Measurements from ENCODE around the gene PHF20. TPM values are rescaled to one million over a fixed set of nuclear protein-coding genes. Genes with fewer than 3 reads are reported as not detected.

PHF20 gene
- total RNA-seq, 1 donor from 2014 or later = 44.6 TPM

DNA sequence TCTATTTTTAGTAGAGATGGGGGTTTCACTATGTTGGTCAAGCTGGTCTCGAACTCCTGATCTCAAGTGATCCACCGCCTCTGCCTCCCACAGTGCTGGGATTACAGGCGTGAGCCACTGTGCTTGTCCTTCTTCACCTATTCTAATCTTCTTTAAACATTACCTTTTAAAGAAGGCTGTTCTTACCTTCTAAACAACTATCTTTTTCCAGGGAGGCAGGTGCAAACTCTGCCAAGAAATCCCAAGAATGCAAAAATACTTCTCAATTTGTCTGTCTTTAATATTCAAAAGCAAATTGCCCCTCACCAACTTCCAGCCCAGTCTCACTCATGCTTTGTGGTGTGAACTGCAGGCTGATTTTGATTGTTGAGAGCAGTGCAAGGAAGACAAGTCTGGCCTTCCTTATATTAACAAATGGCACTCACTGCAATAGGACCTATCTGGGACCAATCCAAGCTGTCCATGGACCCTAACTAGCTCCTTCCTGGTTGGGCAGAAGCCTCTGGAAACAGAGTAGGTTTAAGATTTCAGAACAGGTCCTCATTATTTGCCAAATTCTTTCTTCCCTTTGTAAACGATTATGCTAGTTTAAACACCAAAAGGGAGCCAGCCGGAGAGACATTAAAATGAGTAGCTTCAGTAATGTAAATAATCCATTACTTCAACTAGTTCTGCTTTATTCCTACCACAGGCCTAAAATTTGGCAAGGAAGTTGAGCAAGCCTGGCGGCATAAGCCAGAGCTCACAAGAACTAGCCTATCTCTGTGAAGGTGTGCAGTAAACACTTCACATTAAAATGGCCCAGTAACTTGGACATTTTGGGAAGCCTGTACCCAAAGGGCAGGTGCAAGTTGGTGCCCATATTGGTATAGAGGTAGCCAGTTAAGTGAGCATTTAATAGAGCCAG, 180.9 kb downstream of the PHF20 start:
- Mint-ChIP-seq H3K27me3 (ENCODE audit: low read depth) (no peaks in the 10 kb centered on the region), H3K4me3 (ENCODE audit: unreplicated experiment) (peak overlapping the region; percentile 99), H3K36me3 (ENCODE audit: low read depth) (peaks cover under 1% of the 10 kb centered on the region), H3K4me1 (ENCODE audit: low read depth) (peaks cover 27% of the 10 kb centered on the region), H3K27ac (ENCODE audit: unreplicated experiment) (peak overlapping the region; percentile 99), H3K9me3 (ENCODE audit: low read depth) (no peaks in the 10 kb centered on the region)
- no peak for DNase-seq (ENCODE audit: low spot score)
- TF ChIP-seq, protein P1, sequence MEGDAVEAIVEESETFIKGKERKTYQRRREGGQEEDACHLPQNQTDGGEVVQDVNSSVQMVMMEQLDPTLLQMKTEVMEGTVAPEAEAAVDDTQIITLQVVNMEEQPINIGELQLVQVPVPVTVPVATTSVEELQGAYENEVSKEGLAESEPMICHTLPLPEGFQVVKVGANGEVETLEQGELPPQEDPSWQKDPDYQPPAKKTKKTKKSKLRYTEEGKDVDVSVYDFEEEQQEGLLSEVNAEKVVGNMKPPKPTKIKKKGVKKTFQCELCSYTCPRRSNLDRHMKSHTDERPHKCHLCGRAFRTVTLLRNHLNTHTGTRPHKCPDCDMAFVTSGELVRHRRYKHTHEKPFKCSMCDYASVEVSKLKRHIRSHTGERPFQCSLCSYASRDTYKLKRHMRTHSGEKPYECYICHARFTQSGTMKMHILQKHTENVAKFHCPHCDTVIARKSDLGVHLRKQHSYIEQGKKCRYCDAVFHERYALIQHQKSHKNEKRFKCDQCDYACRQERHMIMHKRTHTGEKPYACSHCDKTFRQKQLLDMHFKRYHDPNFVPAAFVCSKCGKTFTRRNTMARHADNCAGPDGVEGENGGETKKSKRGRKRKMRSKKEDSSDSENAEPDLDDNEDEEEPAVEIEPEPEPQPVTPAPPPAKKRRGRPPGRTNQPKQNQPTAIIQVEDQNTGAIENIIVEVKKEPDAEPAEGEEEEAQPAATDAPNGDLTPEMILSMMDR (IDR thresholded peaks at IDR 0.05) = no peak

DNA sequence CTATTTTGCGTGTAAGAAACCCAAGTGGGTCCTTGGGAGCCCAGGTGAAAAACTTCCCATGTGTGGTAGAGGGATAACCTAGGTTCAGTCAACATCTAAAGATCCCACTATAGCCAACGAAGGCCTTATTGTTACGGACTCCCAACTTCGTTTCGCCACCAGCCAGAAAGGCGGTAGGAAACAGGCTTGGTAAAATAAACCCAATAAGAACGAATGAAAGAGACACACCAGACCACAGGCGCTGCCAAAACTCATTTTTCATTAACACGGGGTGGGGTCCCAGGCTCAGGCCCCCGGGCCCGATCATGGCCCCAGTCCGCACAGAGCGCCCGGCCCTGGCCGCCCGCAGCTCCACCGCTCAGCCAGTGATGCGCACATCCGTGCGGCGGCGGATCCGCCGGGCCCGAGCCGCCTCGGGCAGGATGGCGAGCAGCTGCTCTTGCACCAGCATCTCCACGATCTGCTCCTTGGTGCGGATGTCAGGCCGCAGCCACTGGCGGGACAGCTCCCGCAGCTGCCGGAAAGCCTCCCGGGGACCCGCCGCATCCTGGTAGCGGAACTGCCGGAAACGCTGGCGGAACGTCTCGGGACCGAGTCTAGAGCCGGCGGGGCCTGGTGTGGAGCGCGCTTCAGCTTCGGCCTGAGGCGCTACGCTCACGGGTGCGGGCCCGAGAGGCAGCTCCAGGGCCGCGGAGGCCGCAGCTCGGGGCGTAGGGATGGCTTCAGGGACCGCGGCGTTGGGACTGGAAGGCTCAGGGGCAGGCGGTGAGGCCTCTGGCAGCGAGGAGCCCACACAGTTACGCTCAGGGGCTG, 181.8 kb downstream of the PHF20 start:
- Mint-ChIP-seq H3K27ac (ENCODE audit: unreplicated experiment) (peak overlapping the region; percentile 99), H3K4me1 (ENCODE audit: low read depth) (peaks cover 19% of the 10 kb centered on the region), H3K9me3 (ENCODE audit: low read depth) (no peaks in the 10 kb centered on the region), H3K27me3 (ENCODE audit: low read depth) (no peaks in the 10 kb centered on the region), H3K36me3 (ENCODE audit: low read depth) (no peaks in the 10 kb centered on the region), H3K4me3 (ENCODE audit: unreplicated experiment) (peak overlapping the region; percentile 99)
- DNase-seq (ENCODE audit: low spot score) = peak; percentile 95
- TF ChIP-seq, protein P1 (IDR thresholded peaks at IDR 0.05) = no peak

DNA sequence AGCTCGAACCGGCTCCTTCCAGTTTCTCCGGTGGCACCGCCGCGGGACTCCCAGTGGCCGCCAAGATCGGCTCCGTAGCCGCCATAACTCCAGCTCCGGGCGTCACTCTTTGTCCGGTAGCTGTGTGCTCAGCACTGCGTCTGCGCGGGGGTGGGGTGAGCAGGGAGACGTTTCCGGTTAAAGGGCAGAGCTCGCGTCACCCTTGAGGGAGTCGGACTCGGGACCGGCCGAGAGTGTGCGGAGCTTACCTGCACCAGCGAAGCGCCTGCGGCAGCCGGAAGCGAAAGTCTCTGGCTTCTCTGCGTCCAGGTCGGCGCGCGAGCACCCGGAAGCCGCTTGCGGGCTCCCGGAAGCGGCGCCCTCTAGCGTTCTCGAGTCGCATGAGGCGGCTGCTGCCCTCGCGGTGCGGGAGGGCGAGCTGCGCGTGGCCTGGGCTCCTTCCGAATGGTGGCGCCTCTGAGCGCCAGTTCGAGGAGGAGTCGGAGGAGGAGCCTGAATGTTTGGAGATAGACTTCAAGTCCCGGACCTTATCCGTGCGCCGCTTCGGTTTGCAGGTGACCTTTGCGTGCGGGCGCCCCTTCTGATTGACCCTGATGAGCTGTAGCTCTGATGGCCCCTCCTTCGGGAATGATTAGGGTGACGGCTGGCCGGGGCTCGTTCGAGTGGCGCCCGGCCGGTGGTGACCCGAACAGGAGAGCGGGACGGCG, 182.5 kb downstream of the PHF20 start, which contains the start of gene SCAND1:
Gene SCAND1 (minus strand): TSS at position 303 of the 707 bp plus-strand sequence. CDS start 218 bp downstream, at position 85.
- peaks cover 16% of the 10 kb centered on the region for H3K4me1 Mint-ChIP-seq (ENCODE audit: low read depth)
- H3K9me3 Mint-ChIP-seq (ENCODE audit: low read depth) = peaks cover 2% of the 10 kb centered on the region
- TF ChIP-seq, protein P1 (IDR thresholded peaks at IDR 0.05) = peak; percentile 99
- peaks cover 2% of the 10 kb centered on the region for H3K36me3 Mint-ChIP-seq (ENCODE audit: low read depth)
- peak within 1 kb of the TSS; percentile 99 for H3K27ac Mint-ChIP-seq (ENCODE audit: unreplicated experiment)
- H3K4me3 Mint-ChIP-seq (ENCODE audit: unreplicated experiment) = peak within 1 kb of the TSS; percentile 99
- peak; percentile 99 for DNase-seq (ENCODE audit: low spot score)
- no peaks in the 10 kb centered on the region for H3K27me3 Mint-ChIP-seq (ENCODE audit: low read depth)

DNA sequence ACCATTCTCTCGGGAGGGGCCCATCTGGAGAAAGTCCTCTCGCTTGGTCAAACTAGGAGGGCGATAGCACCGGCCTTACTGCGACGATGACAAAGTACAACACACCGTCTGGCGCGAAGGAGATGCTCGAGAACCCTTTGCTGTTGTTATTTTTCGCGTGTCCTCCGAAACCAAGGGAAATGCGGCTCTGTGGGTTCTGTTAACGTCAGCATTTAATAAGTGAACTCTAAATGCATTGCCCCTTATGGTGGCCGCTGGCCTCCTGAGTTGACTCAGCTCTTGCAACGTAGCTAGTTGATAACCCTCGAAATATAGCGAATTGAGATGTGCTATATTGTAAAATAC, 183.1 kb downstream of the PHF20 start:
- Mint-ChIP-seq H3K27ac (ENCODE audit: unreplicated experiment) (peak overlapping the region; percentile 99), H3K9me3 (ENCODE audit: low read depth) (peaks cover 2% of the 10 kb centered on the region), H3K4me3 (ENCODE audit: unreplicated experiment) (peak overlapping the region; percentile 99), H3K36me3 (ENCODE audit: low read depth) (peaks cover 2% of the 10 kb centered on the region), H3K4me1 (ENCODE audit: low read depth) (peaks cover 16% of the 10 kb centered on the region), H3K27me3 (ENCODE audit: low read depth) (no peaks in the 10 kb centered on the region)
- no peak for DNase-seq (ENCODE audit: low spot score)
- TF ChIP-seq, protein P1 (IDR thresholded peaks at IDR 0.05) = no peak
